Measurements from ENCODE around the gene COL21A1. TPM values are rescaled to one million over a fixed set of nuclear protein-coding genes. Genes with fewer than 3 reads are reported as not detected.

The COL21A1 gene
- total RNA-seq, 1 donor from 2014 or later: not detected

DNA sequence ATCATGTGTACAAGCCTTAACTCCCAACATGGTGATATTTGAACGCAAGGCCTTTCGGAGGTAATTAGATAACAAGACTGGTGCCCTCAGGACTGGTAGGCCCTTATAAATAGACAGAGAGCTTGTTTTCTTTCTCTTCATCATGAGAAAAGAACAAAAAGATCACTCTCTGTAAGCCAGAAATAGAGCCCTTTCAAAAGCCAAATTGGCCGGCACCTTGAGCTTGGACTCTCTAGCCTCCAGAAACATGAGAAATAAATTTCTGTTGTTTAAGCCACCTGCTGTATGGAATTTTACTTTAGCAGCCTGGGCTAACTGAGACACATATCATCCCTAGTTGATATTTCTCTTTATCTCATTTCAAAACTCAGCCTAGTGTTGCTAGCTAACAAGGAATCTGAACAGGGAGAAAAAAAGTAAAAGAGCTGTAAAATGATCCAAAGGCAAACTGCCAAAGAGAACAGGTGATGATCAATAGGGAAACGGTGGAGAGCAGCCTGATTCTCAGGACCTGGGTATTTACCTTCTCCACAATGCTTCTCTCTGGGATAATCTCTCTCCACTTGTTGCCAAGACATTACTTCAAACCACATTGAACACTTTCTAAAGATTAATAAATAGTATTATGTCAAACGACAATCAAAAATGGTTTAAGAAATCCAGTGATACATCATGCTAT is 6.1 kb downstream of the COL21A1 start:
- ATAC-seq (ENCODE audit: low read depth) (no peak), DNase-seq (no peak)
- ChIA-PET CTCF (no interaction called here), POLR2A (no interaction called here)
- Mint-ChIP-seq H3K27me3 (no peaks in the 10 kb centered on the region), H3K4me1 (no peaks in the 10 kb centered on the region), H3K9me3 (no peaks in the 10 kb centered on the region), H3K36me3 (ENCODE audit: low read depth) (no peaks in the 10 kb centered on the region), H3K27ac (no peak overlapping the region), H3K4me3 (no peak overlapping the region)
- intact Hi-C loops (cut with micrococcal nuclease): no loop called here
- TF ChIP-seq, protein P1, sequence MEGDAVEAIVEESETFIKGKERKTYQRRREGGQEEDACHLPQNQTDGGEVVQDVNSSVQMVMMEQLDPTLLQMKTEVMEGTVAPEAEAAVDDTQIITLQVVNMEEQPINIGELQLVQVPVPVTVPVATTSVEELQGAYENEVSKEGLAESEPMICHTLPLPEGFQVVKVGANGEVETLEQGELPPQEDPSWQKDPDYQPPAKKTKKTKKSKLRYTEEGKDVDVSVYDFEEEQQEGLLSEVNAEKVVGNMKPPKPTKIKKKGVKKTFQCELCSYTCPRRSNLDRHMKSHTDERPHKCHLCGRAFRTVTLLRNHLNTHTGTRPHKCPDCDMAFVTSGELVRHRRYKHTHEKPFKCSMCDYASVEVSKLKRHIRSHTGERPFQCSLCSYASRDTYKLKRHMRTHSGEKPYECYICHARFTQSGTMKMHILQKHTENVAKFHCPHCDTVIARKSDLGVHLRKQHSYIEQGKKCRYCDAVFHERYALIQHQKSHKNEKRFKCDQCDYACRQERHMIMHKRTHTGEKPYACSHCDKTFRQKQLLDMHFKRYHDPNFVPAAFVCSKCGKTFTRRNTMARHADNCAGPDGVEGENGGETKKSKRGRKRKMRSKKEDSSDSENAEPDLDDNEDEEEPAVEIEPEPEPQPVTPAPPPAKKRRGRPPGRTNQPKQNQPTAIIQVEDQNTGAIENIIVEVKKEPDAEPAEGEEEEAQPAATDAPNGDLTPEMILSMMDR (IDR thresholded peaks at IDR 0.05): no peak

GRCh38 chr6:56238352-56238751 is 9.0 kb downstream of the COL21A1 start:
- CTCF ChIA-PET: no interaction called here
- Mint-ChIP-seq H3K27me3 (no peaks in the 10 kb centered on the region), H3K4me3 (no peak overlapping the region), H3K27ac (no peak overlapping the region), H3K4me1 (no peaks in the 10 kb centered on the region), H3K9me3 (no peaks in the 10 kb centered on the region), H3K36me3 (ENCODE audit: low read depth) (no peaks in the 10 kb centered on the region)
- no peak for ATAC-seq (ENCODE audit: low read depth)
- POLR2A ChIA-PET: no interaction called here
- intact Hi-C loops (cut with micrococcal nuclease): no loop called here
- no peak for DNase-seq
- TF ChIP-seq, protein P1 (IDR thresholded peaks at IDR 0.05): no peak

- Mint-ChIP-seq H3K36me3 (ENCODE audit: low read depth) (no peaks in the 10 kb centered on the region), H3K27me3 (no peaks in the 10 kb centered on the region), H3K4me1 (no peaks in the 10 kb centered on the region)
These were observed 12.1 kb downstream of the COL21A1 start for GRCh38 chr6:56235245-56235644.

GRCh38 chr6:56232436-56232835 is 14.9 kb downstream of the COL21A1 start:
- H3K4me3 Mint-ChIP-seq: no peak overlapping the region
- no peaks in the 10 kb centered on the region for H3K4me1 Mint-ChIP-seq
- POLR2A ChIA-PET: no interaction called here
- CTCF ChIA-PET: no interaction called here
- no peak for DNase-seq
- H3K27ac Mint-ChIP-seq: no peak overlapping the region
- H3K9me3 Mint-ChIP-seq: peaks cover 2% of the 10 kb centered on the region
- intact Hi-C loops (cut with micrococcal nuclease): no loop called here
- no peak for ATAC-seq (ENCODE audit: low read depth)
- TF ChIP-seq, protein P1 (IDR thresholded peaks at IDR 0.05): no peak
- no peaks in the 10 kb centered on the region for H3K36me3 Mint-ChIP-seq (ENCODE audit: low read depth)
- H3K27me3 Mint-ChIP-seq: no peaks in the 10 kb centered on the region

More at GRCh38 chr6:56235245-56235644, 12.1 kb downstream of the COL21A1 start:
- POLR2A ChIA-PET: no interaction called here
- intact Hi-C loops (cut with micrococcal nuclease): no loop called here
- peaks cover 2% of the 10 kb centered on the region for H3K9me3 Mint-ChIP-seq
- ATAC-seq (ENCODE audit: low read depth) (no peak), DNase-seq (no peak)
- CTCF ChIA-PET: no interaction called here
- H3K27ac Mint-ChIP-seq: no peak overlapping the region
- TF ChIP-seq, protein P1 (IDR thresholded peaks at IDR 0.05): no peak
- H3K4me3 Mint-ChIP-seq: no peak overlapping the region

DNA sequence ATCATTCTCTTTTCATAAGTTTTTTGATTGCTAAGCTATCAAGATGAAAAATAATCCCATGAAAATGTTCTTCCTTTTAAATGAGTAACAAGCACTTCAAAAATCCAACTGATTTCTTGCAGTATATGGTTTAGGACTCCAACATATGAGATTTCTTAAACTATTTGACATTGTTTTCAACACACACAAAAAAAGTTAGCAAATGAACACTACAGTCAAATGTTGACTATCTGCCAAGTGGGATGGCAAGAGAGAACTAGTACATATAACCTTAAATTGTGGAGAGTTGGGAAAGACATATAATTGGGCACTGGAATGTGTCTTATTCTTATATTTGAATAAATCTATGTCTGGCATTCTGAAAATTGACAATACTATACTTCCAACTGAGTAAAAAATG is 15.6 kb downstream of the COL21A1 start:
- TF ChIP-seq, protein P1 (IDR thresholded peaks at IDR 0.05): no peak
- CTCF ChIA-PET: no interaction called here
- no peak for ATAC-seq (ENCODE audit: low read depth)

More for the DNA sequence above, 15.6 kb downstream of the COL21A1 start:
- H3K27me3 Mint-ChIP-seq: no peaks in the 10 kb centered on the region
- peaks cover 2% of the 10 kb centered on the region for H3K9me3 Mint-ChIP-seq
- H3K4me3 Mint-ChIP-seq: no peak overlapping the region
- POLR2A ChIA-PET: no interaction called here
- H3K36me3 Mint-ChIP-seq (ENCODE audit: low read depth): no peaks in the 10 kb centered on the region
- intact Hi-C loops (cut with micrococcal nuclease): no loop called here
- H3K4me1 Mint-ChIP-seq: no peaks in the 10 kb centered on the region
- no peak for DNase-seq
- no peak overlapping the region for H3K27ac Mint-ChIP-seq
